Measurements from ENCODE around the gene IL17RB. TPM values are rescaled to one million over a fixed set of nuclear protein-coding genes. Genes with fewer than 3 reads are reported as not detected.

Gene IL17RB
- total and polyA plus RNA-seq, 4 donors, result 0.23 to 1.9 (median 0.74) TPM

DNA sequence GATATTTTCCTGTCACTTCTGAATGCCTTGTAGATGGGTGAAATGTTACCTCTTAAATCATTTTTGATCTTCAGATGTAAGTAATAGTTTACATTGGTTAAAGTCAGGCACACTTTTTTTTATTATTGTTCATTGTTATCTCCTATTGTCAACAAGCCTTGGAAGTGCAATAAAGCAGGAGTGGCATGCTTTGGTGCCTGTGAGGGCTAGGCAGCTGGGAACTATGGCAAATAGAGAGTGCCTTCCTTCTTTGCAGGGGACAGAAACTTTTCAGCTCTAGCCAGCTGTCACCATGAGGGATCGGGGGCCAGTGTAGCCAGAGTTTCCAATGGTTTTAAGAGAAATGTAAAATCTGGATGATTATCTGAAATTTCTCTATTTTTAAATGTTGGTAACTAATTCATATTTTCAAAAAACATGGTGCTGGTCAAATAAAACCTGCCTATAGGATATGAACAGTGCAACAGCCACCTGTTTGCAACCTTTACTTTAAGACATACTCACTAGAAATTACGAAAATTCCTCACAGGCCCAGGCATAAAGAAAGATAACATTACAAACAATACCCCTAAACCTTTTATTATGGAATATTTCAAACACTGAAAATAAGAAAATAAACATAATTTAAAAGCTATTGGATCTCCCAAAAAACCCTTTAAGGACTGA lies 54.4 kb downstream of the IL17RB start:
- intact Hi-C loops (cut with DNase I), result no loop called here

DNA sequence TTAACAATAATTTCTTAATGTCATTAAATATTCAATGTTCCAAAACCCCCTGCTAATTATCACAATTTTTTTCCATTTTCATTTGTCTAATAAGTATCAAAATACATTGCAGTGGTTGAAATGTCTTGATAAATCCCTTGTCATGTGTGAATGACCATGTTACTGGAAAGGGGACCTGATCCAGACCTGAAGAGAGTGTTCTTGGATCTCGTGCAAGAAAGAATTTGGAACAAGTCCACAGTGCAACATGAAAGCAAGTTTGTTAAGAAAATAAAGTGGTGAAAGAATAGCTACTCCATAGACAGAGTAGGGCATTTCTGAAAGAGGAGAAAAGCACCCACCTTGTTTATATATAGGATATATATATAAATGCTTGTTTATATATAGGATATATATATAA lies 55.7 kb downstream of the IL17RB start:
- WGBS, 2 donors, result 0 to 4% methylated on average over 1 of the region's 1 CpG
- H3K4me1 ChIP-seq (ENCODE audit: control insufficient read depth in 1 of 2, insufficient read depth in 2 of 2, low read length in 2 of 2), result no peaks in the 10 kb centered on the region
- H3K27me3 ChIP-seq (ENCODE audit: control insufficient read depth in 1 of 2, insufficient read depth in 2 of 2, low read length in 1 of 2), result no peaks in the 10 kb centered on the region
- H3K4me3 ChIP-seq (ENCODE audit: low read length in 2 of 2), result no peak overlapping the region
- intact Hi-C loops (cut with DNase I), result no loop called here
- H3K9me3 ChIP-seq (ENCODE audit: control insufficient read depth, low read length), result no peaks in the 10 kb centered on the region
- ATAC-seq (ENCODE audit: low FRiP score), result no peak
- H3K27ac ChIP-seq (ENCODE audit: low read depth in 1 of 2, low read length in 2 of 2), result no peak overlapping the region
- no peak for DNase-seq
- H3K36me3 ChIP-seq (ENCODE audit: control insufficient read depth in 1 of 2, insufficient read depth in 2 of 2, low read length in 1 of 2), result no peaks in the 10 kb centered on the region

More for the DNA sequence above, 54.4 kb downstream of the IL17RB start:
- ATAC-seq (ENCODE audit: low FRiP score), result no peak
- Histone ChIP-seq H3K27ac (ENCODE audit: low read depth in 1 of 2, low read length in 2 of 2) (no peak overlapping the region), H3K27me3 (ENCODE audit: control insufficient read depth in 1 of 2, insufficient read depth in 2 of 2, low read length in 1 of 2) (no peaks in the 10 kb centered on the region), H3K4me1 (ENCODE audit: control insufficient read depth in 1 of 2, insufficient read depth in 2 of 2, low read length in 2 of 2) (no peaks in the 10 kb centered on the region), H3K36me3 (ENCODE audit: control insufficient read depth in 1 of 2, insufficient read depth in 2 of 2, low read length in 1 of 2) (no peaks in the 10 kb centered on the region), H3K9me3 (ENCODE audit: control insufficient read depth, low read length) (no peaks in the 10 kb centered on the region), H3K4me3 (ENCODE audit: low read length in 2 of 2) (no peak overlapping the region)
- 84 to 85% methylated on average over 2 of the region's 2 CpGs for WGBS, 2 donors
- DNase-seq, result no peak

DNA sequence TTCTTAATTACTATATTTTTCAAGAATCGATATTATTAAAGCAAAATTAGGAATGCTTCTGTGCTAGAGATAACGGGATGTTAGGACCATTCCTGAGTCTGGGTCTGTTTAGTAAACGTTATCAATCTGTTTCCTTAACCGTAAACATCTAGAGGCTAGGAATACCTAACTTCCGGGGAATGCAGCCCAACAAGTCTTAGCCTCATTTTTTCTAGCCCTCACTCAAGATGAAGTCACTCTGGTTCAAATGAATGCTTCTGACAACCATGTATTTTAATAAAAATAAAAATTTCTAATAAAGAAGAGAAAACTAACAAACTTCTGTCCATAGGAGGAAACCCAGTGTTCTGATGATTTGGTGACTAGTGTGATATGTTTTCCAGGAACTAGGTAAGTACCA lies 56.3 kb downstream of the IL17RB start:
- no peaks in the 10 kb centered on the region for H3K36me3 ChIP-seq (ENCODE audit: control insufficient read depth in 1 of 2, insufficient read depth in 2 of 2, low read length in 1 of 2)
- intact Hi-C loops (cut with DNase I), result no loop called here
- DNase-seq (no peak), ATAC-seq (ENCODE audit: low FRiP score) (no peak)
- H3K27me3 ChIP-seq (ENCODE audit: control insufficient read depth in 1 of 2, insufficient read depth in 2 of 2, low read length in 1 of 2), result no peaks in the 10 kb centered on the region
- no peaks in the 10 kb centered on the region for H3K9me3 ChIP-seq (ENCODE audit: control insufficient read depth, low read length)
- WGBS, 2 donors, result 76 to 80% methylated on average over 5 of the region's 5 CpGs
- no peaks in the 10 kb centered on the region for H3K4me1 ChIP-seq (ENCODE audit: control insufficient read depth in 1 of 2, insufficient read depth in 2 of 2, low read length in 2 of 2)
- H3K27ac ChIP-seq (ENCODE audit: low read depth in 1 of 2, low read length in 2 of 2), result no peak overlapping the region
- H3K4me3 ChIP-seq (ENCODE audit: low read length in 2 of 2), result no peak overlapping the region

DNA sequence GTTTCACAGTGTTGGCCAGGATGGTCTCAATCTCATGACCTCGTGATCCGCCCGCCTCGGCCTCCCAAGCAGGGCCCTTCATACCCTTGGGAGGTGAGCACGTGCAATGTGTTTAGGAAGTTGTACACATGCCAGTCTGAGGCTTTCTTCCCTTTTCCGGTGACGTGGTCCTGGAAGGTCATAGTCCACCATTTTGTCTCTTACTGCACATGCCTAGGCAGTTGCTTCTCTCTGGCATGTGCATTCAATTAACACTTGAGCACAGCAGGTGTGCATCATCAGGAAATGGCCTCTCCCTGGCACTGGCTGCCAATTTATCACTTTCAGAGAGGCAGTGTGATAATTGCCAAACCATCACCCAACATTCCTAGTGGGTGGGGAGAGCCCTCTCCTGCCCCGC lies 67.0 kb downstream of the IL17RB start:
- Histone ChIP-seq H3K4me1 (ENCODE audit: control insufficient read depth in 1 of 2, insufficient read depth in 2 of 2, low read length in 2 of 2) (no peaks in the 10 kb centered on the region), H3K27ac (ENCODE audit: low read depth in 1 of 2, low read length in 2 of 2) (no peak overlapping the region), H3K9me3 (ENCODE audit: control insufficient read depth, low read length) (peaks cover 2% of the 10 kb centered on the region), H3K4me3 (ENCODE audit: low read length in 2 of 2) (no peak overlapping the region), H3K27me3 (ENCODE audit: control insufficient read depth in 1 of 2, insufficient read depth in 2 of 2, low read length in 1 of 2) (no peaks in the 10 kb centered on the region), H3K36me3 (ENCODE audit: control insufficient read depth in 1 of 2, insufficient read depth in 2 of 2, low read length in 1 of 2) (no peaks in the 10 kb centered on the region)
- ATAC-seq (ENCODE audit: low FRiP score), result no peak
- WGBS, 2 donors, result 90 to 93% methylated on average over 8 of the region's 8 CpGs
- intact Hi-C loops (cut with DNase I), result no loop called here
- no peak for DNase-seq

Other genes starting within 250 kb of the IL17RB start
- 1 to 10 TPM; 1.1 to 3.7 TPM for gene CHDH, start 149 bp upstream of the IL17RB start, total RNA-seq
- gene CHDH, start 149 bp upstream of the IL17RB start, polyA plus RNA-seq, result under 1 TPM; 0.56 to 0.63 TPM
- gene ACTR8, start 35.6 kb downstream of the IL17RB start, total RNA-seq, result 10 to 100 TPM; 18.9 to 29.1 TPM
- 10 to 100 TPM in 1 of 2 donors, 1 to 10 TPM in 1; 5.4 to 14.0 TPM for gene ACTR8, start 35.6 kb downstream of the IL17RB start, polyA plus RNA-seq
- gene SELENOK, start 45.3 kb downstream of the IL17RB start, total RNA-seq, result 10 to 100 TPM; 44.0 to 62.3 TPM
- 100 to 1,000 TPM in 1 of 2 donors, 10 to 100 TPM in 1; 94.9 to 115 TPM for gene SELENOK, start 45.3 kb downstream of the IL17RB start, polyA plus RNA-seq

All from aorta (tissue), 5 donors.